ENCODE data around the gene SPATA17.

Gene SPATA17

DNA sequence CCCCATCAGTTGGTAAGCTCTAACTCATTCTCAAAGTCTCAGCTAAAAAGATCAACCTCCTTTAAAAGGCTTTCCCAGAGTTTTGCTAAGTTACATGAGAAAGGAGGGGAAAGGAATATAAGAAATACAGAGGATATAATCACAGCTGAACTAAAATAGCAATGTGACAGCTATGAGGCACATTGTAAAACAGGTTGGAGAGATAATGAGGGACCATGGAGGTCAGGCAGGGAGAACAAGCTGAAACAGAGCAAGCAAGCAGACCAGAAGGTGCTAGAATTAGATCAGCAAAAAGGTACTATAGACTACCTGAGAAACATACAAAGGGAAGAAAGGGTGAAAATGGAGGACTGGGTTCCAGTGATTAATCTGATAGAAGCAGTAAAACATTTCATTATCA lies 28.8 kb upstream of the SPATA17 start:
- TF ChIP-seq ZNF70 (CRISPR knock-in tag; IDR thresholded peaks at IDR 0.05) (no peak), ZNF8 (CRISPR knock-in tag; IDR thresholded peaks at IDR 0.05) (no peak), CSDC2 (CRISPR knock-in tag; IDR thresholded peaks at IDR 0.05) (no peak), OSR1 (CRISPR knock-in tag; IDR thresholded peaks at IDR 0.05) (no peak), TCF4 (CRISPR knock-in tag; IDR thresholded peaks at IDR 0.05; ENCODE audit: borderline replicate concordance) (no peak), GLIS3 (CRISPR knock-in tag; IDR thresholded peaks at IDR 0.05) (no peak), ARNTL (CRISPR knock-in tag; IDR thresholded peaks at IDR 0.05; ENCODE audit: borderline replicate concordance, low read depth) (no peak), BACH2 (CRISPR knock-in tag; IDR thresholded peaks at IDR 0.05; ENCODE audit: borderline replicate concordance) (no peak), TOX (CRISPR knock-in tag; IDR thresholded peaks at IDR 0.05; ENCODE audit: borderline replicate concordance) (no peak), ZFP30 (CRISPR knock-in tag; IDR thresholded peaks at IDR 0.05) (no peak), ESRRG (CRISPR knock-in tag; IDR thresholded peaks at IDR 0.05) (no peak), RARB (CRISPR knock-in tag; IDR thresholded peaks at IDR 0.05) (no peak), PPARA (CRISPR knock-in tag; IDR thresholded peaks at IDR 0.05; ENCODE audit: borderline replicate concordance) (no peak), ZFP3 (CRISPR knock-in tag; IDR thresholded peaks at IDR 0.05) (no peak), ISL1 (CRISPR knock-in tag; IDR thresholded peaks at IDR 0.05) (no peak), ZNF565 (CRISPR knock-in tag; conservative IDR thresholded peaks at IDR 0.05; ENCODE audit: low read depth) (no peak)
- TF ChIP-seq, protein P1, sequence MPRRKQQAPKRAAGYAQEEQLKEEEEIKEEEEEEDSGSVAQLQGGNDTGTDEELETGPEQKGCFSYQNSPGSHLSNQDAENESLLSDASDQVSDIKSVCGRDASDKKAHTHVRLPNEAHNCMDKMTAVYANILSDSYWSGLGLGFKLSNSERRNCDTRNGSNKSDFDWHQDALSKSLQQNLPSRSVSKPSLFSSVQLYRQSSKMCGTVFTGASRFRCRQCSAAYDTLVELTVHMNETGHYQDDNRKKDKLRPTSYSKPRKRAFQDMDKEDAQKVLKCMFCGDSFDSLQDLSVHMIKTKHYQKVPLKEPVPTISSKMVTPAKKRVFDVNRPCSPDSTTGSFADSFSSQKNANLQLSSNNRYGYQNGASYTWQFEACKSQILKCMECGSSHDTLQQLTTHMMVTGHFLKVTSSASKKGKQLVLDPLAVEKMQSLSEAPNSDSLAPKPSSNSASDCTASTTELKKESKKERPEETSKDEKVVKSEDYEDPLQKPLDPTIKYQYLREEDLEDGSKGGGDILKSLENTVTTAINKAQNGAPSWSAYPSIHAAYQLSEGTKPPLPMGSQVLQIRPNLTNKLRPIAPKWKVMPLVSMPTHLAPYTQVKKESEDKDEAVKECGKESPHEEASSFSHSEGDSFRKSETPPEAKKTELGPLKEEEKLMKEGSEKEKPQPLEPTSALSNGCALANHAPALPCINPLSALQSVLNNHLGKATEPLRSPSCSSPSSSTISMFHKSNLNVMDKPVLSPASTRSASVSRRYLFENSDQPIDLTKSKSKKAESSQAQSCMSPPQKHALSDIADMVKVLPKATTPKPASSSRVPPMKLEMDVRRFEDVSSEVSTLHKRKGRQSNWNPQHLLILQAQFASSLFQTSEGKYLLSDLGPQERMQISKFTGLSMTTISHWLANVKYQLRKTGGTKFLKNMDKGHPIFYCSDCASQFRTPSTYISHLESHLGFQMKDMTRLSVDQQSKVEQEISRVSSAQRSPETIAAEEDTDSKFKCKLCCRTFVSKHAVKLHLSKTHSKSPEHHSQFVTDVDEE (CRISPR knock-in tag; IDR thresholded peaks at IDR 0.05): no peak
- TF ChIP-seq, protein P2, sequence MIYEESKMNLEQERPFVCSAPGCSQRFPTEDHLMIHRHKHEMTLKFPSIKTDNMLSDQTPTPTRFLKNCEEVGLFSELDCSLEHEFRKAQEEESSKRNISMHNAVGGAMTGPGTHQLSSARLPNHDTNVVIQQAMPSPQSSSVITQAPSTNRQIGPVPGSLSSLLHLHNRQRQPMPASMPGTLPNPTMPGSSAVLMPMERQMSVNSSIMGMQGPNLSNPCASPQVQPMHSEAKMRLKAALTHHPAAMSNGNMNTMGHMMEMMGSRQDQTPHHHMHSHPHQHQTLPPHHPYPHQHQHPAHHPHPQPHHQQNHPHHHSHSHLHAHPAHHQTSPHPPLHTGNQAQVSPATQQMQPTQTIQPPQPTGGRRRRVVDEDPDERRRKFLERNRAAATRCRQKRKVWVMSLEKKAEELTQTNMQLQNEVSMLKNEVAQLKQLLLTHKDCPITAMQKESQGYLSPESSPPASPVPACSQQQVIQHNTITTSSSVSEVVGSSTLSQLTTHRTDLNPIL (CRISPR knock-in tag; IDR thresholded peaks at IDR 0.05; ENCODE audit: low read depth): no peak
- TF ChIP-seq, protein P3, sequence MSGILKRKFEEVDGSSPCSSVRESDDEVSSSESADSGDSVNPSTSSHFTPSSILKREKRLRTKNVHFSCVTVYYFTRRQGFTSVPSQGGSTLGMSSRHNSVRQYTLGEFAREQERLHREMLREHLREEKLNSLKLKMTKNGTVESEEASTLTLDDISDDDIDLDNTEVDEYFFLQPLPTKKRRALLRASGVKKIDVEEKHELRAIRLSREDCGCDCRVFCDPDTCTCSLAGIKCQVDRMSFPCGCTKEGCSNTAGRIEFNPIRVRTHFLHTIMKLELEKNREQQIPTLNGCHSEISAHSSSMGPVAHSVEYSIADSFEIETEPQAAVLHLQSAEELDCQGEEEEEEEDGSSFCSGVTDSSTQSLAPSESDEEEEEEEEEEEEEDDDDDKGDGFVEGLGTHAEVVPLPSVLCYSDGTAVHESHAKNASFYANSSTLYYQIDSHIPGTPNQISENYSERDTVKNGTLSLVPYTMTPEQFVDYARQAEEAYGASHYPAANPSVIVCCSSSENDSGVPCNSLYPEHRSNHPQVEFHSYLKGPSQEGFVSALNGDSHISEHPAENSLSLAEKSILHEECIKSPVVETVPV (CRISPR knock-in tag; IDR thresholded peaks at IDR 0.05): no peak
- TF ChIP-seq, protein P4, sequence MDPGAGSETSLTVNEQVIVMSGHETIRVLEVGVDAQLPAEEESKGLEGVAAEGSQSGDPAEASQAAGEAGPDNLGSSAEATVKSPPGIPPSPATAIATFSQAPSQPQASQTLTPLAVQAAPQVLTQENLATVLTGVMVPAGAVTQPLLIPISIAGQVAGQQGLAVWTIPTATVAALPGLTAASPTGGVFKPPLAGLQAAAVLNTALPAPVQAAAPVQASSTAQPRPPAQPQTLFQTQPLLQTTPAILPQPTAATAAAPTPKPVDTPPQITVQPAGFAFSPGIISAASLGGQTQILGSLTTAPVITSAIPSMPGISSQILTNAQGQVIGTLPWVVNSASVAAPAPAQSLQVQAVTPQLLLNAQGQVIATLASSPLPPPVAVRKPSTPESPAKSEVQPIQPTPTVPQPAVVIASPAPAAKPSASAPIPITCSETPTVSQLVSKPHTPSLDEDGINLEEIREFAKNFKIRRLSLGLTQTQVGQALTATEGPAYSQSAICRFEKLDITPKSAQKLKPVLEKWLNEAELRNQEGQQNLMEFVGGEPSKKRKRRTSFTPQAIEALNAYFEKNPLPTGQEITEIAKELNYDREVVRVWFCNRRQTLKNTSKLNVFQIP (CRISPR knock-in tag; IDR thresholded peaks at IDR 0.05; ENCODE audit: borderline replicate concordance, low read depth): no peak
- no peak for ATAC-seq

DNA sequence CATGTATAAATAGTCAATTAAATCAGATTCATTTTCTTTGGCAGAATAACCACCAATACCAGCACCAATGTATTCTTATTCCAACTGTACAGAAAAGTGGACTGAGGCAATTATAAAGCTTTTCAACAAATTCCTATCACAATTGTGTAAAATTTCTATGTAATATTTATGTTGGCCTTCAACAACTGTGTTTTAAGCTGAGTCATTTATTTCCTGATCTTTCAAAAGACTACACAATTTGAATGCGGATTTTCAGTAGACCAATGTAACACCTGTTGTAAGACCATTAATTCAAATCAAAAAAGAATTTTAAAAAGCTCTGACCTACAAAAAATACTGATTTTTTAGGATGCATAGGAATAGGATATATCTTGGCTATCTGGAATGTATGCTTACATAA lies 25.8 kb upstream of the SPATA17 start:
- TF ChIP-seq ZFP3 (CRISPR knock-in tag; IDR thresholded peaks at IDR 0.05) (no peak), PPARA (CRISPR knock-in tag; IDR thresholded peaks at IDR 0.05; ENCODE audit: borderline replicate concordance) (no peak), ZNF8 (CRISPR knock-in tag; IDR thresholded peaks at IDR 0.05) (no peak)
- TF ChIP-seq, protein P5, sequence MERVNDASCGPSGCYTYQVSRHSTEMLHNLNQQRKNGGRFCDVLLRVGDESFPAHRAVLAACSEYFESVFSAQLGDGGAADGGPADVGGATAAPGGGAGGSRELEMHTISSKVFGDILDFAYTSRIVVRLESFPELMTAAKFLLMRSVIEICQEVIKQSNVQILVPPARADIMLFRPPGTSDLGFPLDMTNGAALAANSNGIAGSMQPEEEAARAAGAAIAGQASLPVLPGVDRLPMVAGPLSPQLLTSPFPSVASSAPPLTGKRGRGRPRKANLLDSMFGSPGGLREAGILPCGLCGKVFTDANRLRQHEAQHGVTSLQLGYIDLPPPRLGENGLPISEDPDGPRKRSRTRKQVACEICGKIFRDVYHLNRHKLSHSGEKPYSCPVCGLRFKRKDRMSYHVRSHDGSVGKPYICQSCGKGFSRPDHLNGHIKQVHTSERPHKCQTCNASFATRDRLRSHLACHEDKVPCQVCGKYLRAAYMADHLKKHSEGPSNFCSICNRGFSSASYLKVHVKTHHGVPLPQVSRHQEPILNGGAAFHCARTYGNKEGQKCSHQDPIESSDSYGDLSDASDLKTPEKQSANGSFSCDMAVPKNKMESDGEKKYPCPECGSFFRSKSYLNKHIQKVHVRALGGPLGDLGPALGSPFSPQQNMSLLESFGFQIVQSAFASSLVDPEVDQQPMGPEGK (CRISPR knock-in tag; IDR thresholded peaks at IDR 0.05; ENCODE audit: borderline replicate concordance): no peak
- TF ChIP-seq, protein P3 (CRISPR knock-in tag; IDR thresholded peaks at IDR 0.05): no peak
- TF ChIP-seq, protein P1 (CRISPR knock-in tag; IDR thresholded peaks at IDR 0.05): no peak
- TF ChIP-seq, protein P4 (CRISPR knock-in tag; IDR thresholded peaks at IDR 0.05; ENCODE audit: borderline replicate concordance, low read depth): no peak
- TF ChIP-seq, protein P2 (CRISPR knock-in tag; IDR thresholded peaks at IDR 0.05; ENCODE audit: low read depth): no peak

More for the DNA sequence above, 25.8 kb upstream of the SPATA17 start:
- ATAC-seq: no peak

All from SK-N-SH treated with all-trans-retinoic acid at 6 μM for 48 hours (cell line).